ENCODE measurements around the gene JAM3.

- TF ChIP-seq CTCF (conservative IDR thresholded peaks at IDR 0.05): no peak
- TF ChIP-seq ZFX (IDR thresholded peaks at IDR 0.05): no peak
These were observed 69.5 kb downstream of the JAM3 start for GRCh38 chr11:134138376-134138775.

All from C4-2B (cell line).